BLaER1 (cell line): ENCODE data around the gene FOXJ2.
"Not testable (repeated sequence)": the region's sequence is repeated elsewhere in the genome, so short reads cannot be mapped to it uniquely, and the experiment has no call there.

Source experiments
- H3K27ac ChIP-seq: shearing (Covaris generic); formaldehyde crosslinking; 2 replicates; pipeline ENCODE4 v1.8.1; 2022
- H3K27me3 ChIP-seq: shearing (Covaris generic); formaldehyde crosslinking; 2 replicates; pipeline ENCODE4 v1.8.1; 2022
- H3K36me3 ChIP-seq: shearing (Covaris generic); formaldehyde crosslinking; 2 replicates; pipeline ENCODE4 v1.8.1; 2022
- H3K4me1 ChIP-seq: shearing (Covaris generic); formaldehyde crosslinking; 2 replicates; pipeline ENCODE4 v1.8.1; 2022
- H3K4me2 ChIP-seq: shearing (Covaris generic); formaldehyde crosslinking; 2 replicates; pipeline ENCODE4 v1.8.1; 2022
- H3K4me3 ChIP-seq: shearing (Covaris generic); formaldehyde crosslinking; 2 replicates; pipeline ENCODE4 v1.8.1; 2022
- H3K9ac ChIP-seq: shearing (Covaris generic); formaldehyde crosslinking; 2 replicates; pipeline ENCODE4 v1.8.1; 2022
- H3K9me3 ChIP-seq: shearing (Covaris generic); formaldehyde crosslinking; 2 replicates; pipeline ENCODE4 v1.8.1; 2022
- H4K20me1 ChIP-seq: shearing (Covaris generic); formaldehyde crosslinking; 2 replicates; pipeline ENCODE4 v1.8.1; 2022
- Cebpa-rat ChIP-seq: shearing (Covaris generic); IDR thresholded peaks from 2 replicates; pipeline ENCODE4 v1.8.1; 2022

Gene FOXJ2

GRCh38 chr12:8032242-8033152, at the start of gene FOXJ2:
Gene FOXJ2 (plus strand): TSS chr12:8032716. CDS start chr12:8039833, 7,117 bp downstream.
- peak within 1 kb of the TSS; percentile 90 for H3K9ac ChIP-seq
- H3K4me3 ChIP-seq: peak within 1 kb of the TSS; percentile 92
- H3K27ac ChIP-seq: peak within 1 kb of the TSS; percentile 92
- no peaks in the 10 kb centered on the region for H3K36me3 ChIP-seq
- H3K4me2 ChIP-seq: peak within 1 kb of the TSS; percentile 95
- H3K4me1 ChIP-seq: peaks cover 89% of the 10 kb centered on the region
- TF ChIP-seq Cebpa-rat: no peak
- H4K20me1 ChIP-seq: peaks cover 13% of the 10 kb centered on the region; the same call in 1 of the 2 replicates
- H3K27me3 ChIP-seq: no peaks in the 10 kb centered on the region
- H3K9me3 ChIP-seq: no peaks in the 10 kb centered on the region

- not testable (repeated sequence) for H3K36me3 ChIP-seq, H3K27ac ChIP-seq, H3K27me3 ChIP-seq, H3K4me2 ChIP-seq, H3K4me3 ChIP-seq, H4K20me1 ChIP-seq, H3K9me3 ChIP-seq, H3K9ac ChIP-seq, H3K4me1 ChIP-seq
These were observed 49.5 kb upstream of the FOXJ2 start for GRCh38 chr12:7983019-7983418.

GRCh38 chr12:7983460-7983859, 49.1 kb upstream of the FOXJ2 start:
- not testable (repeated sequence) for H3K4me1 ChIP-seq, H3K4me2 ChIP-seq, H3K9me3 ChIP-seq, H4K20me1 ChIP-seq, H3K27ac ChIP-seq, H3K36me3 ChIP-seq, H3K4me3 ChIP-seq, H3K27me3 ChIP-seq, H3K9ac ChIP-seq

GRCh38 chr12:7984900-7985299, 47.6 kb upstream of the FOXJ2 start:
- H3K4me2 ChIP-seq: no peak overlapping the region
- no peak overlapping the region for H3K27ac ChIP-seq
- no peaks in the 10 kb centered on the region for H4K20me1 ChIP-seq
- peaks cover 10% of the 10 kb centered on the region for H3K4me1 ChIP-seq
- H3K9ac ChIP-seq: no peak overlapping the region
- no peaks in the 10 kb centered on the region for H3K36me3 ChIP-seq
- no peaks in the 10 kb centered on the region for H3K27me3 ChIP-seq
- no peak for TF ChIP-seq Cebpa-rat
- no peaks in the 10 kb centered on the region for H3K9me3 ChIP-seq
- no peak overlapping the region for H3K4me3 ChIP-seq

DNA sequence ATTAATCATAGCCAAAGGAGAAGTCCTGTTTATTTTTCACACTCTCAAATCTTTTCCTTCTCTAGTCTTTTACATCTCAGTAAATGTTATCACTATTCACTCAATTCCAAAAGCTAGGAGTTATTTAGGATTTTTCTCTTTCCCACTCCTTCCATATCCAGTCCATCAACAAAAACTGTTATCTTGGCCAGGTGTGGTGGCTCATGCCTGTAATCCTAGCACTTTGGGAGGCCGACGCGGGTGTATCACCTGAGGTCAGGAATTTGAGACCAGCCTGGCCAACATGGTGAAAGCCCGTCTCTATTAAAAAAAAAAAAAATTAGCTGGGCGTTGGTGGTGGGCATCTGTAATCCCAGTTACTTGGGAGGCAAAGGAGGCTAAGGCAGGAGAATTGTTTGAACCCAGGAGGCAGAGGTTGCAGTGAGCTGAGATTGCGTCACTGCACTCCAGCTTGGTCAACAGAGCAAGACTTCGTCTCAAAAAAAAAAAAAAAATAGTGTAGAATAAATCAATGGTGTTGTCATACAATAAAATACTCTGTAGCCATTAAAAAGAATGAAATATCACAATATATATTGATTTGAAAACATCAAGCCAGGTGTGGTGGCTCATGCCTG, 46.6 kb upstream of the FOXJ2 start:
- no peak overlapping the region for H3K4me3 ChIP-seq
- H3K4me1 ChIP-seq: peaks cover 16% of the 10 kb centered on the region
- H3K27ac ChIP-seq: no peak overlapping the region
- no peaks in the 10 kb centered on the region for H3K27me3 ChIP-seq
- H4K20me1 ChIP-seq: no peaks in the 10 kb centered on the region
- H3K9ac ChIP-seq: no peak overlapping the region
- H3K9me3 ChIP-seq: no peaks in the 10 kb centered on the region
- H3K4me2 ChIP-seq: no peak overlapping the region
- H3K36me3 ChIP-seq: no peaks in the 10 kb centered on the region
- TF ChIP-seq Cebpa-rat: no peak

DNA sequence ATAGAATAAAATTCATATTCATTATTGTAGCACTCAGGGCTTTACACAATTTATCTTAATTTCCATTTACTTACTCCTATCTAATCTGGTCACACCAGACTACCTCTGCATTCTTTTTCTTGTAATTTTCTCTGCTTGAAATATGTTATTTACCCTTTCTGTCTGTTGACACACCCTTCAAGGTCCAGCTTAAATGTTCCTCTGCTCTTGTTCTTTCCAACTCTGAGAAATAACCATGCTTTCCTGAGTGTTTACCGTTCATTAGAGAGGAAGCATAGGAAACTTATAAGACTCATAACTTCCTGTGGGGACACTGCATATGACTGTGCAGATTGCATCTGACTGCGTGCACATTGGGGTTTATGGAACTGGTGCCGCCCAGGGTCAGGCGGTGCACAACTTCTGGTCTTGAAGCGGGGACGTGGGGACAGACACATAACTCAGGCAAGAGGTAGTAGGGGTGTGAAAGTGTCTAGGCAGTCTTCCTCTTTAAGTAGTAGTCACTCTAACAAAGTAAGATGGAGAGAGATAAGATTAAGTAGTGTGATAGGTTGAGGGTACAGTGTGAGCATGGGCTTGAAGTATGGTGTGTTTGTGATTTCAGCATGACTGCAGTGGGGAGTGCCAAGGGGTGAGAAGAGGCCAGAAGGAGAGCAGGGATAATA, 42.6 kb upstream of the FOXJ2 start:
- TF ChIP-seq Cebpa-rat: no peak
- H3K27ac ChIP-seq: peak overlapping the region; percentile 31; the same call in 1 of the 2 replicates

GRCh38 chr12:7991535-7991934, 41.0 kb upstream of the FOXJ2 start:
- no peak overlapping the region for H3K4me2 ChIP-seq
- no peak overlapping the region for H3K27ac ChIP-seq
- no peaks in the 10 kb centered on the region for H3K36me3 ChIP-seq
- no peaks in the 10 kb centered on the region for H3K9me3 ChIP-seq
- no peaks in the 10 kb centered on the region for H3K27me3 ChIP-seq
- TF ChIP-seq Cebpa-rat: no peak
- H3K9ac ChIP-seq: no peak overlapping the region
- peaks cover 49% of the 10 kb centered on the region for H3K4me1 ChIP-seq
- H3K4me3 ChIP-seq: no peak overlapping the region
- no peaks in the 10 kb centered on the region for H4K20me1 ChIP-seq

More for the DNA sequence above, 42.6 kb upstream of the FOXJ2 start:
- H3K4me1 ChIP-seq: peaks cover 35% of the 10 kb centered on the region
- H3K27me3 ChIP-seq: no peaks in the 10 kb centered on the region
- H3K9ac ChIP-seq: no peak overlapping the region
- no peak overlapping the region for H3K4me3 ChIP-seq
- no peaks in the 10 kb centered on the region for H4K20me1 ChIP-seq
- no peaks in the 10 kb centered on the region for H3K9me3 ChIP-seq
- peak overlapping the region; percentile 76 for H3K4me2 ChIP-seq
- no peaks in the 10 kb centered on the region for H3K36me3 ChIP-seq

DNA sequence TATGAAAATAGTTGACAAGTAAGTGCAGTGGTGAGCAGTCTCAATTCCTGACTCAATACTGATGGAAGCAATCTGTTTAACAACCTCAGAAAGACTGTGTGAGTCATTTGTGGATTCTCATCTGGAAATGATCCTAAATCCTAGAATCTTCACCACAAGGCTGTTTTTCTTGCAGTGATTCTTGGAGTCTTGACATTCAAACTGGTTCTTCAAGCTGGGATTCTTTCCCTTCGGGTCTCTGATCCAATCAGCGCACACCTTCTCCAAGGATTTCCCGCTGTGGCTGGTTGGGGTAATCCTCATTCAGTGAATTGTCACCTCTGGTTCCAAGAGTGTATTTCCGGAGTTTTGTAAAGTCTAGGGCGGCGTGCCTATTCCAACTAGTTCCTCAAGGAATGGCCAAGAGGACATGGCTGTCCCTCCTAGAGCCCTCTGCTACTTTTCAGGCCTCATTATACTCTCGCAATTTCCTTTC, 37.7 kb upstream of the FOXJ2 start:
- H3K4me2 ChIP-seq: 0 out of 2 replicates have a peak overlapping the region, but pooled peaks have one; percentile 35
- no peaks in the 10 kb centered on the region for H4K20me1 ChIP-seq
- no peak overlapping the region for H3K4me3 ChIP-seq
- H3K27me3 ChIP-seq: no peaks in the 10 kb centered on the region
- TF ChIP-seq Cebpa-rat: no peak
- no peak overlapping the region for H3K27ac ChIP-seq
- H3K9ac ChIP-seq: 0 out of 2 replicates have a peak overlapping the region, but pooled peaks have one; percentile 25
- peaks cover 41% of the 10 kb centered on the region for H3K4me1 ChIP-seq
- H3K36me3 ChIP-seq: no peaks in the 10 kb centered on the region
- peaks cover 17% of the 10 kb centered on the region for H3K9me3 ChIP-seq

GRCh38 chr12:7995266-7995963, 37.1 kb upstream of the FOXJ2 start:
- TF ChIP-seq Cebpa-rat: no peak
- Histone ChIP-seq H3K9me3 (peaks cover 17% of the 10 kb centered on the region), H3K27ac (no peak overlapping the region), H4K20me1 (no peaks in the 10 kb centered on the region), H3K27me3 (no peaks in the 10 kb centered on the region), H3K9ac (no peak overlapping the region), H3K4me3 (no peak overlapping the region), H3K36me3 (no peaks in the 10 kb centered on the region), H3K4me2 (0 out of 2 replicates have a peak overlapping the region, but pooled peaks have one; percentile 35), H3K4me1 (peaks cover 34% of the 10 kb centered on the region)

DNA sequence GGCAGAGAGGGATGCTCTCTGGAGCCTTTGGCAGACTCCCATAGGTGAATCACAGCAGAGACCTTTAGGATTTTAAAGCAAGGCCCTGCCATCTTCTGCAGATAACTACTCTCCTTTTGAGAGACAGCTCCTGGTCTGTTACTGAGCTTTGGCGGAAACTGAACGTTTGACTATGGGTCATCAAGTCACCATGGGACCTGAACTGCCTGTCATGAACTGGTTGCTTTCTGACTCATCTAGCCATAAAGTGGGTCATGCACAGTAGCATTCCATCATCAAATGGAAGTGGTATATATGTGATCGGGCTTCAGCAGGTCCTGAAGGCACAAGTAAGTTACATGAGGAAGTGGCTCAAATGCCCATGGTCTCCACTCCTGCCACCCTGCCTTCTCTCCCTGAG, 31.7 kb upstream of the FOXJ2 start:
- H4K20me1 ChIP-seq, H3K36me3 ChIP-seq, H3K4me2 ChIP-seq, H3K4me1 ChIP-seq, H3K4me3 ChIP-seq, H3K27ac ChIP-seq, H3K27me3 ChIP-seq, H3K9ac ChIP-seq: not testable (repeated sequence)
- peaks cover 17% of the 10 kb centered on the region for H3K9me3 ChIP-seq

- H3K9ac ChIP-seq, H3K27me3 ChIP-seq, H3K4me1 ChIP-seq, H4K20me1 ChIP-seq, H3K27ac ChIP-seq, H3K4me3 ChIP-seq, H3K36me3 ChIP-seq, H3K4me2 ChIP-seq: not testable (repeated sequence)
- H3K9me3 ChIP-seq: peaks cover 17% of the 10 kb centered on the region
These were observed 31.0 kb upstream of the FOXJ2 start for GRCh38 chr12:8001496-8001895.

- H3K4me2 ChIP-seq, H3K36me3 ChIP-seq, H3K4me3 ChIP-seq, H3K27ac ChIP-seq, H3K4me1 ChIP-seq, H4K20me1 ChIP-seq, H3K9ac ChIP-seq, H3K9me3 ChIP-seq, H3K27me3 ChIP-seq: not testable (repeated sequence)
These were observed 27.6 kb upstream of the FOXJ2 start for GRCh38 chr12:8004897-8005296.
